ENCODE measurements around the gene CRYBA4. TPM values are rescaled to one million over a fixed set of nuclear protein-coding genes. Genes with fewer than 3 reads are reported as not detected.
"Not testable (repeated sequence)": the region's sequence is repeated elsewhere in the genome, so short reads cannot be mapped to it uniquely, and the experiment has no call there.

The CRYBA4 gene
- total and polyA plus RNA-seq, 7 donors: not detected

GRCh38 chr22:26610072-26610958 is 11.4 kb upstream of the CRYBA4 start:
- WGBS, 2 donors: 69 to 75% methylated on average over 12 of the region's 12 CpGs
- Histone ChIP-seq H3K9me3 (no peaks in the 10 kb centered on the region), H3K4me3 (no peak overlapping the region), H3K27ac (no peak overlapping the region), H3K36me3 (no peaks in the 10 kb centered on the region), H3K4me1 (no peaks in the 10 kb centered on the region), H3K27me3 (peaks cover 3 to 24% (median 21%) of the 10 kb centered on the region in 3 donors)
- TF ChIP-seq POLR2AphosphoS5 (IDR thresholded peaks at IDR 0.05) (no peak), CTCF (IDR thresholded peaks at IDR 0.05) (no peak), POLR2A (IDR thresholded peaks at IDR 0.05) (no peak), EP300 (IDR thresholded peaks at IDR 0.05) (no peak)
- DNase-seq: no peak
- intact Hi-C loops (cut with DNase I): no loop called here

GRCh38 chr22:26610996-26611395 is 10.8 kb upstream of the CRYBA4 start:
- Histone ChIP-seq H3K36me3 (no peaks in the 10 kb centered on the region), H3K27ac (no peak overlapping the region), H3K4me1 (no peaks in the 10 kb centered on the region), H3K27me3 (peaks cover 3 to 24% (median 21%) of the 10 kb centered on the region in 3 donors), H3K4me3 (no peak overlapping the region), H3K9me3 (no peaks in the 10 kb centered on the region)
- intact Hi-C loops (cut with DNase I): no loop called here
- no peak for DNase-seq
- TF ChIP-seq POLR2A (IDR thresholded peaks at IDR 0.05): no peak
- TF ChIP-seq POLR2AphosphoS5 (IDR thresholded peaks at IDR 0.05): no peak
- no peak for TF ChIP-seq CTCF (IDR thresholded peaks at IDR 0.05)
- no peak for TF ChIP-seq EP300 (IDR thresholded peaks at IDR 0.05)
- 25 to 73% methylated on average over 2 of the region's 2 CpGs for WGBS, 2 donors

GRCh38 chr22:26612652-26613051 is 9.1 kb upstream of the CRYBA4 start:
- WGBS, 2 donors: 86 to 90% methylated on average over 4 of the region's 4 CpGs
- no peak for DNase-seq
- H3K27me3 ChIP-seq: peaks cover 3 to 24% (median 21%) of the 10 kb centered on the region in 3 donors

GRCh38 chr22:26613753-26614152 is 8.0 kb upstream of the CRYBA4 start:
- H3K4me1 ChIP-seq; H3K36me3 ChIP-seq; intact Hi-C loops (cut with DNase I); DNase-seq; H3K4me3 ChIP-seq; H3K9me3 ChIP-seq; H3K27ac ChIP-seq: not testable (repeated sequence)
- H3K27me3 ChIP-seq: peaks cover 3 to 24% (median 21%) of the 10 kb centered on the region in 3 donors
- WGBS, 2 donors: 38 to 50% methylated on average over 10 of the region's 10 CpGs

More at GRCh38 chr22:26612652-26613051, 9.1 kb upstream of the CRYBA4 start:
- Histone ChIP-seq H3K4me3 (no peak overlapping the region), H3K9me3 (no peaks in the 10 kb centered on the region), H3K36me3 (no peaks in the 10 kb centered on the region), H3K27ac (no peak overlapping the region), H3K4me1 (no peaks in the 10 kb centered on the region)
- intact Hi-C loops (cut with DNase I): no loop called here
- TF ChIP-seq EP300 (IDR thresholded peaks at IDR 0.05) (no peak), CTCF (IDR thresholded peaks at IDR 0.05) (no peak), POLR2AphosphoS5 (IDR thresholded peaks at IDR 0.05) (no peak), POLR2A (IDR thresholded peaks at IDR 0.05) (no peak)

GRCh38 chr22:26614322-26614721 is 7.4 kb upstream of the CRYBA4 start:
- H3K27ac ChIP-seq: no peak overlapping the region
- WGBS, 2 donors: 68% methylated on average over 14 of the region's 14 CpGs
- intact Hi-C loops (cut with DNase I): no loop called here
- TF ChIP-seq POLR2AphosphoS5 (IDR thresholded peaks at IDR 0.05) (no peak), EP300 (IDR thresholded peaks at IDR 0.05) (no peak), POLR2A (IDR thresholded peaks at IDR 0.05) (no peak), CTCF (IDR thresholded peaks at IDR 0.05) (no peak)
- H3K4me3 ChIP-seq: no peak overlapping the region
- no peaks in the 10 kb centered on the region for H3K4me1 ChIP-seq
- H3K27me3 ChIP-seq: peaks cover 3 to 27% (median 21%) of the 10 kb centered on the region in 3 donors
- no peaks in the 10 kb centered on the region for H3K36me3 ChIP-seq
- DNase-seq: no peak
- H3K9me3 ChIP-seq: no peaks in the 10 kb centered on the region
